Transverse colon (tissue), 4 donors: ENCODE measurements around the gene TRABD2B.

ENCODE experiments used
- CTCF ChIP-seq, 5 experiments: fragments of 200-600 bp in 3 of 5; fragments of 450-650 bp in 2 of 5; sonication (generic) in 3 of 5; IDR thresholded peaks; 1 replicate in 2 of 5; 2 replicates in 3 of 5; pipeline ENCODE4 v1.5.1; 2016 to 2017; ENCODE audit warnings: antibody characterized with exemption in 5 of 5, inconsistent platforms in 3 of 5, mild to moderate bottlenecking in 2 of 5, moderate library complexity in 1 of 5
- EP300 ChIP-seq: sonication (generic); formaldehyde crosslinking; IDR thresholded peaks from one replicate; pipeline ENCODE4 v1.6.1; 2017; ENCODE audit warnings: antibody characterized with exemption, low read depth
- POLR2A ChIP-seq: fragments of 450-650 bp; IDR thresholded peaks from one replicate; pipeline ENCODE4 v1.6.1; 2016; ENCODE audit warnings: antibody characterized with exemption, mild to moderate bottlenecking, moderate library complexity
- POLR2AphosphoS5 ChIP-seq, 3 donors: sonication (generic); formaldehyde crosslinking; IDR thresholded peaks; one replicate each; pipeline ENCODE4 v1.6.1; 2016; ENCODE audit warnings: antibody characterized with exemption in 3 of 3

- TF ChIP-seq POLR2AphosphoS5 (IDR thresholded peaks at IDR 0.05) (no peak), CTCF (IDR thresholded peaks at IDR 0.05) (no peak), EP300 (no peak), POLR2A (no peak)
These were observed 237.1 kb downstream of the TRABD2B start for GRCh38 chr1:47759936-47760629.
